BJ (cell line): ENCODE measurements around the gene DHODH. TPM values are rescaled to one million over a fixed set of nuclear protein-coding genes. Genes with fewer than 3 reads are reported as not detected.

Source experiments
- CTCF ChIA-PET: fragments of 350-600 bp; formaldehyde crosslinking; extraction: SDS; loops from one replicate; lab custom pipeline; 2021; ENCODE audit warnings: antibody characterized with exemption, inconsistent platforms; lab: Yijun Ruan, JAX
- POLR2A ChIA-PET: fragments of 300-600 bp; sonication (Branson Sonifier 250); formaldehyde crosslinking; extraction: SDS; loops from one replicate; lab custom pipeline; 2021; ENCODE audit warnings: antibody characterized with exemption; lab: Charles Lee
- DNase-seq: peaks from one replicate; pipeline ENCODE4 v3.0.0-alpha.2; 2011; ENCODE audit warnings: low read depth
- H3K27me3 ChIP-seq: 2 replicates; pipeline ENCODE4 v1.6.0; 2011; ENCODE audit warnings: low read length; ENCODE audit not compliant: control insufficient read depth, insufficient read depth
- H3K36me3 ChIP-seq: 2 replicates; pipeline ENCODE4 v1.5.1; 2011; ENCODE audit warnings: low read length; ENCODE audit not compliant: control insufficient read depth, insufficient read depth
- H3K4me3 ChIP-seq: 2 replicates; pipeline ENCODE4 v1.5.1; 2011; ENCODE audit warnings: low read depth, mild to moderate bottlenecking, control low read depth, low read length
- CTCF ChIP-seq: IDR thresholded peaks from 2 replicates; pipeline ENCODE4 v1.5.1; 2011; ENCODE audit warnings: low read depth, mild to moderate bottlenecking, control low read depth, inconsistent platforms, low read length, moderate library complexity; ENCODE audit not compliant: insufficient read depth
- polyA plus RNA-seq: library from polyadenylated mRNA; depleted of rRNA; stranded (reverse); fragments of >200 nt; gene quantifications from 2 replicates; pipeline ENCODE4 v1.2.3, GENCODE V29; 2011

The DHODH gene
- polyA plus RNA-seq, 1 experiment, result 2.7 TPM

- Histone ChIP-seq H3K36me3 (no peaks in the 10 kb centered on the region), H3K27me3 (no peaks in the 10 kb centered on the region), H3K4me3 (no peak overlapping the region)
- no peak for DNase-seq
- no peak for TF ChIP-seq CTCF
- CTCF ChIA-PET, result no interaction called here
- POLR2A ChIA-PET, result no interaction called here
These were observed 34.5 kb downstream of the DHODH start for GRCh38 chr16:72043058-72043457.

DNA sequence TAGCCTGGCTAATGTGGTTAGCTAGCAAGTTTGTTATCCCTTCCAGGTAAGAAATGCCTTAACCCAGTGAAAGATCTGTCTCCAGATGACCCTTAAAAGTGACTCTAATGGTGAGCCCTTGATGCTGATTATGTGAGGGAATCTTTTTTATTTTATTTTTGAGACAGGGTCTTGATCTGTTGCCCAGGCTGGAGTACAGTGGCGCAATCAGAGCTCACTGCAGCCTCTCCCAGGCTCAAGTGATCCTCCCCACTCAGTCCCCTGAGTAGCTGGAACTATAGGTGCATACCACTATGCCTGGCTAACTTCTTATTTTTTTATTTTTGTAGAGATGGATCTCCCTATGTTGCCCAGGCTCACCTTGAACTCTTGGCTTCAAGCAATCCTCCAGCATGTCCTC lies 35.0 kb downstream of the DHODH start:
- TF ChIP-seq CTCF, result no peak
- Histone ChIP-seq H3K27me3 (no peaks in the 10 kb centered on the region), H3K36me3 (no peaks in the 10 kb centered on the region), H3K4me3 (no peak overlapping the region)
- ChIA-PET CTCF (no interaction called here), POLR2A (no interaction called here)
- DNase-seq, result no peak

- Histone ChIP-seq H3K4me3 (no peak overlapping the region), H3K36me3 (no peaks in the 10 kb centered on the region), H3K27me3 (no peaks in the 10 kb centered on the region)
- no peak for TF ChIP-seq CTCF
- ChIA-PET POLR2A (no interaction called here), CTCF (no interaction called here)
- no peak for DNase-seq
These were observed 35.8 kb downstream of the DHODH start for GRCh38 chr16:72044296-72044695.

DNA sequence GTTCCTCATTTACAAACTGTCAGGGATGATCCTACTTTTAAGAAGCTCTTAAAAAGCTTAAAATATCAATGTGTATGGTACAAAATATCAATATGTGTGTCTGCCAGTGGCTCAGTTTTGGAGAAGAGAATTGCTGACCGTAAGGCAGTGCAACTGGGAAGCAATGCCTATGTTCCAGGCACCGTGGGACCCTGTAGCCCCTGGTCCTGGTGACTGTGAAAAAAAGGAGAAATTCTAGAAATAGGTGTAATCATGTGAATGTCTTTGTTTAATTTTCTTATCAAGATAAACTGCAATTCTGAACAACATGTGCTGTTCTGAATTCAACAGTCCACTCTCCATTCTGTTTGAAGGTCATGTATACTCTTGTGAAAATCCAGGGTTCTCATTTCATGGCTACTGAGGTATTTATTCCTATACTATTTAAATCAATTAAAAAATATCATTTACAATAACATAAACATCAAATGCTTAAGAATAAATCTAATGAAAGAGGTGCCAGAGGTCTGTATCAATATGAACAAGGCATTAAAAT lies 36.3 kb downstream of the DHODH start:
- Histone ChIP-seq H3K36me3 (no peaks in the 10 kb centered on the region), H3K27me3 (no peaks in the 10 kb centered on the region), H3K4me3 (no peak overlapping the region)
- no peak for DNase-seq
- ChIA-PET POLR2A (no interaction called here), CTCF (no interaction called here)
- no peak for TF ChIP-seq CTCF

DNA sequence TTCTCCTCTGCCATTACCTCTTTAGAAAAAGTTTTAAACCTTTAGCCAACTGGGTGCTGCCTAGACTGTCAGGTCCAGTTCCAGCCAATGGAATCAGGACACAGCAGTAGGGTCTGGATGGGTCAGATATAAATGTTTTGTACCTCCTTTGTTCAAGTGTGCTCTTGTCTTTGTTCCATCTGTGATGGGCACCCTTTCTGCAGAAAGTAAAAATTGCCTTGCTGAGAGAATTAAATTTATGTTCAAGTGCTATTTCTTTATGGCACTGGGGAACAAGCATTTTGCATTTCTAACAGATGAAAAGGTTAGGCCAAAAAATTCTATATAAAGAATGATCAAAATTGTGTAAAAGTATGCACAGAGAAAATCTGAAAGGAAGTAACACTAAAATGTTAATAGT lies 40.6 kb downstream of the DHODH start:
- Histone ChIP-seq H3K27me3 (no peaks in the 10 kb centered on the region), H3K36me3 (no peaks in the 10 kb centered on the region), H3K4me3 (no peak overlapping the region)
- ChIA-PET CTCF (interaction anchor here (1.1 kb wide), 1 partner anchor 19 kb away, joined by 3 read pairs; no protein-coding TSS in a partner anchor), POLR2A (no interaction called here)
- no peak for DNase-seq
- TF ChIP-seq CTCF, result no peak
